HG03097 (cell line): ENCODE data around the gene MMP17.

Experiments used
- ATAC-seq: cut with Tn5 transposase; IDR thresholded peaks from one replicate; pipeline ENCODE4 v1.9.1; 2021; ENCODE audit not compliant: unreplicated experiment, low FRiP score

The MMP17 gene

DNA sequence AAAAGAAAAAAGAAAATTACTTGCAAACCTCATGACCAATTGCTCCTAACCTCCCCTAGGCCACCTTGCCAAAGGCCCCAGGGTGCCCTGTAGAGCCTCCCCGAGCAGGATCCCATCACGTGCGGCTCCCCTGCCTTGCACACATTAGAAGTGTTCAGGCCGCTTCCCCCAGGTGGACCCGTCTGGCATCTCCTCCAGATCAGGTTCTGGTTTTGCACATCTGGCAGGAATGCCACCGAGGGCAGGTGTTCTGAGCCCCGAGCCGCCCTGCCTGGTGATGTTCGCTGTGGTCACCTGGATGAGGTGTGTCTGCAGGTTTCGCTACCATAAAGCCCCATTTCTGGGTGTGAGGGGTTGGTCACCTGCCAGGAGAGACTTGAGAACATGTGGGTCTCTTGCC lies 19.3 kb downstream of the MMP17 start:
- no peak for ATAC-seq

- ATAC-seq = no peak
Measured at GRCh38 chr12:131848753-131849152, 20.6 kb downstream of the MMP17 start.

DNA sequence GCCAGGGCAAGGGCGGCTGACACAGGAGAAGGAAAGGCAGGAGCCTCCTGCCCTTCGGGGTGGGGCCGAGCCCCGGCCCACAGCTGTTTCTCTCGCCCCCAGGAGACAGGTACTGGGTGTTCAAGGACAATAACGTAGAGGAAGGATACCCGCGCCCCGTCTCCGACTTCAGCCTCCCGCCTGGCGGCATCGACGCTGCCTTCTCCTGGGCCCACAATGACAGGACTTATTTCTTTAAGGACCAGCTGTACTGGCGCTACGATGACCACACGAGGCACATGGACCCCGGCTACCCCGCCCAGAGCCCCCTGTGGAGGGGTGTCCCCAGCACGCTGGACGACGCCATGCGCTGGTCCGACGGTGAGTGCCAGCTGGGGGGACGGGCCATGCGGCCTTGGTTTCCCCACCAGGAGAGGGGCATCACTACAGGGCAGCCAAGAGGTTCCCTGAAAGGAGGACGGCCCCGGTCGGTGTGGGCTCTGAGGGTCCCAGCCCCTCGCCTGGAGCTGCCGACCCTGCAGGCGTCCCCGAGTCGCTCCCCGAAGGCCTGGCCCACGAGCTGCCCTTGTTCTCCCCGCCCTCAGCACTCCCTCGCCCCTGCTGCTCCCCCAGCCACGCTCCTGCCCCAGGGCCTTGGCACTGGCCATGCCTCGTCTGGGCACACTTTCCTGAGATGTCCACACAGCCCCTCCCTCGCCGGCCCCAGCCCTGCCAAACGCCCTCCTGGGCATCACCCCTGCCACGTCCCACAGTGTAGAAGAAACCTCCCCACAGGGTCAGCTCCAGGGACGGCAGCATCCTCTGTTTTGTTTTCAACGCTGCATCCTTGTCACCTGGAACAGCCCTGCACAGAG lies 21.7 kb downstream of the MMP17 start:
- ATAC-seq = no peak

DNA sequence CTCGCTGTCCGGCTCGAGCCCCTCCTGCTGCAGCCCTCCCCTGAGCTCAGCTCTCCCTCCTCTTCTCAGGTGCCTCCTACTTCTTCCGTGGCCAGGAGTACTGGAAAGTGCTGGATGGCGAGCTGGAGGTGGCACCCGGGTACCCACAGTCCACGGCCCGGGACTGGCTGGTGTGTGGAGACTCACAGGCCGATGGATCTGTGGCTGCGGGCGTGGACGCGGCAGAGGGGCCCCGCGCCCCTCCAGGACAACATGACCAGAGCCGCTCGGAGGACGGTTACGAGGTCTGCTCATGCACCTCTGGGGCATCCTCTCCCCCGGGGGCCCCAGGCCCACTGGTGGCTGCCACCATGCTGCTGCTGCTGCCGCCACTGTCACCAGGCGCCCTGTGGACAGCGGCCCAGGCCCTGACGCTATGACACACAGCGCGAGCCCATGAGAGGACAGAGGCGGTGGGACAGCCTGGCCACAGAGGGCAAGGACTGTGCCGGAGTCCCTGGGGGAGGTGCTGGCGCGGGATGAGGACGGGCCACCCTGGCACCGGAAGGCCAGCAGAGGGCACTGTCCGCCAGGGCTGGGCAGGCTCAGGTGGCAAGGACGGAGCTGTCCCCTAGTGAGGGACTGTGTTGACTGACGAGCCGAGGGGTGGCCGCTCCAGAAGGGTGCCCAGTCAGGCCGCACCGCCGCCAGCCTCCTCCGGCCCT lies 22.8 kb downstream of the MMP17 start:
- no peak for ATAC-seq

- no peak for ATAC-seq
Measured at GRCh38 chr12:131851741-131852550, 23.8 kb downstream of the MMP17 start.

GRCh38 chr12:131852551-131853299 lies 24.5 kb downstream of the MMP17 start:
- ATAC-seq = no peak

DNA sequence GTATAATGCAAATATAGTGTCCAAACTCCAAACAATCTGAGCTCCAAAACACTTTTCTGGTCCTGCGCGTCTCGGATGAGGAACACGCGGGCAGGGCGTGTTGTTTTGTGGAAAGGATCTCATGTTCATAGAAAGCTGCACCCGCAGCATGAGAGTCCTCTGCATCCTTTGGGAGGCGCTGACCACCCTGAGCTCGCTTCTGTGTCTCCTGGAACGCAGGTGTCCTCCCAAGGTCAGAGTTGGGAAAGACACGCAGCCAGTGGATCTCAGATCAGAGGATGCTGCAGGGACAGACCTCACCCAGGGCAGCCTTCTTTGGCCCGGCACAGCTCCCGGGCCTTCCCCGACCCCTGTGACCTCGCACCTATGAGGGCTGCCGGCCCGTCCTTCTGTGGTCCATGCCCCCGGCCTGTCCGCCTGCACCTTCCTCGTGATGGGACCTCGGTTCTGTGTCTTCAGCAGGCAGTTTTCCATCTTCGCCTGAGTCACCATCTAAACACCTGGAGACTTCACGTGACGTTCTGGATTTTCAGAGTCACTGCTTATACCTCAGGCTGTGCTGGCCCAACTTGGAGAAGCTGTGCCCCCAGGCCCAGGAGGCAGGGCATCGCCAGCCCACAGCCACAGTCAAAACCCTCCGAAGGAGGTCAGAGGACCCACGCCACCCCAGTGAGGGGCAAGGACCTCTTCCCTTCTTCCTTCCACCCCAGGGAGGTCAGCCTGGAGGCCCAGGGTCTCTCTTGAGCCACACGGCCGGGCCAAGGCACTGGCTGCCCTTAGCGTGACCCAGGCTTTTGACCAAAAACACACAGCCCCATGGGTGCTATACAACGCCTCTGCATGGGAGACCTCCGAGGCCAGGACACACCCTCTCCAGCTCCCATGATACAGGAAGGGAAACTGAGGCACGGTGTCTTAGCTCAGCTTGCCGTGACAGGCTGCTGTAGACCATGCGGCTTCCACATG lies 25.9 kb downstream of the MMP17 start:
- no peak for ATAC-seq

- no peak for ATAC-seq
Measured at GRCh38 chr12:131854861-131855476, 26.8 kb downstream of the MMP17 start.

DNA sequence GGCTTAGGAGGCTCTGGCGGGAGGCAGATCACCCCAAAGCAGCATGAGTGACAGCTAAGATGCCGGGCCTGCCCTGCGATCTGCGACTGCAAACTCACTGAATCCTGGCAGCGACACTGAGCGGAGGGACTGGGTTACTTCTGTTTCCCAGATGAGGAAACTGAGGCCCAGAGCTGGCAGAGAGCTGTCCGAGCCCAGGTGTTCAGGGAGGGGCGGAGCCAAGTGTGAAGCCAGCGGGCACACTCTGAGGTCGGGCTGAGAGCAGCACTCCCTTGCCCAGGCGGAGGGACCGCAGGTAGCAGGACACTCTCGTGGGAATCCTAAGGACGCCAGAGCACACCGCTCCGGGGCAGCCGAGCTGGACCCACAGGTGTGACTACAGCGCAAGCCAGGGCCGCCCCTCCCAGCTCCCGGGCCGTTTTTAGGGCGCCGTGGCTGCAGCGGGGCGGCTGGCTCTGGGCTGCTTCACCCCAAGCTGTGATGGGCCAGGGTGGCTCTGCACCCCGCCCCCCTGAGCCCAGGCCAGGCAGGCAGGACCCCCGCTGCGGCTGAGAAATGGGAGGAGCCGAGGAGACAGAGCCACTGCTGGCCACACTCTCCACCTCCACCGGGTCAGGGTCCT lies 27.4 kb downstream of the MMP17 start:
- ATAC-seq = no peak

DNA sequence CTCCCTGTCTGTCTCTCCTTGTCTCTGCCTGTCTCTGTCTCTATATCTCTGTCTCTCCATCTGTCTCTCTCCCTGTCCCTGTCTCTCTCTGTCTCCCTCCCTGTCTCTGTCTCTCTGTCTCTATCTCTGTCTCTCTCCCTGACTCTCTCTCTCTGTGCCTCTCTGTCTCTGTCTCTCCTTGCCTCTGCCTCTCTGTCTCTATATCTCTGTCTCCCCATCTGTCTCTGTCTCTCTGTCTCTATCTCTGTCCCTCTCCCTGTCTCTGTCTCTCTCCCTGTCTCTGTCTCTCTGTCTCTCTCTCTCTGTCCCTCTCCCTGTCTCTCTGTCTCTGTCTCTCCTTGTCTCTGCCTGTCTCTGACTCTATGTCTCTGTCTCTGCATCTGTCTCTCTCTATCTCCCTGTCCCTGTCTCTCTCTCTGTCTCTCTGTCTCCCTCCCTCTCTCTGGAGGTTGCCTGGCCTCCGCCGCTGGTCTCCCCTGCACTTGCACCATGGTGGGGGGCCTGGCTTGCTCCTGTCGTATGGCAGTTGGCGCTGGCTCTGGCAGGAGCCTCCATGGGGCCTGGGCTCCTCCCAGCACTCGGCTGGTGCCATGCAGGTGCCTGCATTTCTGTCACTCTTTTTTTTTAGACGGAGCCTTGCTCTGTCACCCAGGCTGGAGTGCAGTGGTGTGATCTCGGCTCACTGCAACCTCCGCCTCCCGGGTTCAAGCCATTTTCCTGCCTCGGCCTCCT lies 28.3 kb downstream of the MMP17 start:
- no peak for ATAC-seq

GRCh38 chr12:131857908-131858850 lies 30.0 kb downstream of the MMP17 start:
- no peak for ATAC-seq

- ATAC-seq = no peak
Measured at GRCh38 chr12:131860472-131861260, 32.5 kb downstream of the MMP17 start.

DNA sequence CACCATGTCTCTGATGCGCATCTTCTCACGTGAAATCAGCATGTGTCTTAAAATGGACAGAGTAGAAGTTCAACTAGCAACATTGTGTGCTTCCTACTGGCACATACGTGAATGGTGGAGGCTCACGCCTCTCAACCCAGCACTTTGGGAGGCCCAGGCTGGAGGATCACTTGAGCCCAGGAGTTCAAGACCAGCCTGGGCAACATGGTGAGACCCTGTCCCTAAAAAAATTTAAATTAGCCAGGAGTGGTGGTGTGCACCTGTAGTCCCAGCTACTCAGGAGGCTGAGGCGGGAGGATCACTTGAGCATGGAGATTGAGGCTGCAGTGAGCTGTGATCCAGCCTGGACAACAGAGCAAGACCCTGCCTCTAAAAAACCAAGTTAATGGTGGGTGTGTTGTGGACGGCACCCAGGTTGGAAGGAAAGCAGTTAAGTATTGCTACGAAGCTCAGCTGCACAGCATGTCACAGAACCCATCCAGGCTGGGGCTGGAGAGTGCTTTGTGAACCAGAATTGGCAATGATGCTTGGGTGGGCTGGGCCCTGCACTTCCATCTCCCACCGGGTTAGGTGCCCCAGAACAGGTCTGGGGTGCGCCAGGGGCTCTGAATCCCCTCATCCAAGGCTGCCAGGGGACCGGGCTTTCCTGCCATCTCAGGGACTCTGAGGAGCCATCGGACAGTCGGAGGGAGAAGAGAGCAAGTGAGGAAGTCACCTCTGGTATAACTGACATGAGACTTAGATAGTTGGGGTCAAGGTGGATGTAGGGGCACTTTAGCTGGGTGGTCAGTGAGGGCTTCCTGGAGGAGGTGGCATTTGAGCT lies 33.3 kb downstream of the MMP17 start:
- ATAC-seq = no peak

DNA sequence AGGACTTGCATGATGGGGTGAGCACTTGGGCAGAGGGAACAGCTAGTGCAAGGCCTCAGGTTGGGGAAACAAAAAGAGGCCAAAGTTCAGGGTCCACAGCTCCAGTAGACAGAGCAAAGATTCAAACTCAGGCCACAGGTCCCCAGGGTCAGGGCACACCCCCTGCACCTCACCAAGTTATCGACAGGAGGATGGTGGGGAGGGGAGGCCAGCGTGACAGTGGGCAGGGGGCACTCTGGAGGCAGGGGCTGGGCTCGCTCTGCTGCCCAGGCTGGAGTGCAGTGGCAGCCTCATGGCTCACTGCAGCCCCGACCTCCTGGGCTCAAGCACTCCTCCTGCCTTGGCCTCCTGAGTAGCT lies 33.9 kb downstream of the MMP17 start:
- ATAC-seq = no peak

DNA sequence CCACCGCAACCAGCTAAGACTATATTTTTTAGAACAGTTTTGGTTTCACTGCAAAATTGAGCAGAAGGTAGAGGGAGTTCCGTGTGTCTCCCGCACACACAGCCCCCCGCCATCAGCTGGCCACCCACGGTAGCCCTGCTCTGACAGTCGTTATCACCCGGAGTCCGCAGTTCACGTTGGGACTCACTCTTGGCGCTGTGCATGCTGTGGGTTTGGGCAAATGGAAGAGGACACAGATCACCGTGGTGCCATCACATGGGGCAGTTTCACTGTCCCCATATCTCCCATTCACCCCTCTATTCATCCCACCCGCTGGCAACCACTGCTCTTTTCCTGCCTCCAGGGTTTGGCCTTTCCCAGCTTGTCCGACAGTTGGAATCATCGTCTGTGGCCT lies 34.4 kb downstream of the MMP17 start:
- ATAC-seq = no peak
